Bronchial epithelial cell (primary cell): ENCODE data around the gene FAM120B. TPM values are rescaled to one million over a fixed set of nuclear protein-coding genes. Genes with fewer than 3 reads are reported as not detected.

Experiments
- DNase-seq: peaks from one replicate; pipeline ENCODE4 v3.0.0-alpha.2; 2010; ENCODE audit warnings: low read depth
- FAIRE-seq: peaks from 2 replicates; lab custom pipeline; 2011; peaks lifted over from hg19 to GRCh38; lab: Jason Lieb, UNC
- H3K27me3 ChIP-seq: 2 replicates; pipeline ENCODE4 v1.5.1; 2011; ENCODE audit warnings: low read length; ENCODE audit not compliant: control insufficient read depth, insufficient read depth
- H3K36me3 ChIP-seq: 2 replicates; pipeline ENCODE4 v1.5.1; 2011; ENCODE audit warnings: low read length; ENCODE audit not compliant: control insufficient read depth, insufficient read depth
- H3K4me3 ChIP-seq: 2 replicates; pipeline ENCODE4 v1.5.1; 2011; ENCODE audit warnings: mild to moderate bottlenecking, low read depth, low read length, control low read depth
- total RNA-seq: library from RNA; depleted of rRNA; stranded (reverse); fragments of >200 nt; gene quantifications from 2 replicates; pipeline ENCODE4 v1.2.1, GENCODE V29; 2014
- TF ChIP-seq, protein P1 (sequence below): IDR thresholded peaks from 2 replicates; pipeline ENCODE4 v1.5.1; 2011; ENCODE audit warnings: mild to moderate bottlenecking, moderate library complexity, low read length, control low read depth, inconsistent platforms; ENCODE audit not compliant: insufficient read depth, severe bottlenecking

The FAM120B gene
- total RNA-seq, 1 donor from 2014 or later = 7.1 TPM

DNA sequence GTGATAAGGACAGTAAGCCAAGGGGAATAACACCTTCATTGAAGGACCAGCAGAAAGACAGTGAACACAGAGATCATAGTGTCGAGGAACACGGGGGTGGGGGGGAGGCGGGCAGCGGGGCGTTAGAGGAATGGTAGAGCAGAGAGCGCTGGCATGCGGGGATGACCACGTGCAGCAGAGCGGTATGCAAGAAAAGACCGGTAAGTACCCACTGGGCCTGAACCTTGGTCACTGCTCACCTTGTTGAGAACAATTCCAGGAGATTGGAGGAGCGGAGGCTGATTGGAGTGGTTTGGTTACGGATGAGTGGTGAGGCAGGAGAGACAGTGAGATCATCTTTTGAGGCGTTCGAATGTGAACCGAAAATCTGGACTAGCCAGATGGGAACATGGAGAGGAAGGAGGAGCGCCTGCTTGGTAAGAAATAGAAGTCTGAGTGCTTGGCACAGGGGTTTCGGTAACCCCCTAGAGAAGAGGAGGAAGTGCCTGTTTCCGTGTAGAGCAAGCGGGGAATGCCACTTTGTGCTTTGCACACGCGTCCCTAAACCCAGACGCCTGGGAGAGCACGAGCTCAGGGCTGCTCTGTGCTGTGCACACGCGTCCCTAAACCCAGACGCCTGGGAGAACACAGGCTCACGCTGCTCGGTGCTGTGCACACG is 70.0 kb downstream of the FAM120B start:
- H3K36me3 ChIP-seq = peaks cover 3% of the 10 kb centered on the region
- DNase-seq (no peak), FAIRE-seq (no peak)
- H3K27me3 ChIP-seq = no peaks in the 10 kb centered on the region
- no peak overlapping the region for H3K4me3 ChIP-seq
- TF ChIP-seq, protein P1, sequence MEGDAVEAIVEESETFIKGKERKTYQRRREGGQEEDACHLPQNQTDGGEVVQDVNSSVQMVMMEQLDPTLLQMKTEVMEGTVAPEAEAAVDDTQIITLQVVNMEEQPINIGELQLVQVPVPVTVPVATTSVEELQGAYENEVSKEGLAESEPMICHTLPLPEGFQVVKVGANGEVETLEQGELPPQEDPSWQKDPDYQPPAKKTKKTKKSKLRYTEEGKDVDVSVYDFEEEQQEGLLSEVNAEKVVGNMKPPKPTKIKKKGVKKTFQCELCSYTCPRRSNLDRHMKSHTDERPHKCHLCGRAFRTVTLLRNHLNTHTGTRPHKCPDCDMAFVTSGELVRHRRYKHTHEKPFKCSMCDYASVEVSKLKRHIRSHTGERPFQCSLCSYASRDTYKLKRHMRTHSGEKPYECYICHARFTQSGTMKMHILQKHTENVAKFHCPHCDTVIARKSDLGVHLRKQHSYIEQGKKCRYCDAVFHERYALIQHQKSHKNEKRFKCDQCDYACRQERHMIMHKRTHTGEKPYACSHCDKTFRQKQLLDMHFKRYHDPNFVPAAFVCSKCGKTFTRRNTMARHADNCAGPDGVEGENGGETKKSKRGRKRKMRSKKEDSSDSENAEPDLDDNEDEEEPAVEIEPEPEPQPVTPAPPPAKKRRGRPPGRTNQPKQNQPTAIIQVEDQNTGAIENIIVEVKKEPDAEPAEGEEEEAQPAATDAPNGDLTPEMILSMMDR = no peak

DNA sequence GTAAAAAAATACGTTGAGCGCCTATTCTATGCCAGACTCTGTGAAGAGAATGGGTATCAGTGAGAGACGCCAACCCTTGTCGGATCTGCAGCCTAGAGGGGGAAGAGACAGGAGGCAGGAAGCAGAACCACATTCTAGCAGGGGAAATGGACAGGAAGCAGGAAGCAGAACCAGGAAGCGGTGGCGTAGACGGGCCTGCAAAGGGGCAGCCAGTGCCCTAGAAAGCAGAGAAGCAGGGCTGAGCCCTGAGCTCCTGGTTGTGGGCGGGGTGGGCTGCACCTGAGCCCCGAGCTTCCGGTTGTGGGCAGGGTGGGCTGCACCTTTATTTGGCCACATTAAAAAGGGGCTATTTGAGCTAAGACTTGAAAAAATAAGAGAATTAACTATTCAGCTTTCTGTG is 71.9 kb downstream of the FAM120B start:
- Histone ChIP-seq H3K4me3 (no peak overlapping the region), H3K36me3 (peaks cover 1% of the 10 kb centered on the region), H3K27me3 (no peaks in the 10 kb centered on the region)
- FAIRE-seq (no peak), DNase-seq (no peak)
- TF ChIP-seq, protein P1 = no peak

DNA sequence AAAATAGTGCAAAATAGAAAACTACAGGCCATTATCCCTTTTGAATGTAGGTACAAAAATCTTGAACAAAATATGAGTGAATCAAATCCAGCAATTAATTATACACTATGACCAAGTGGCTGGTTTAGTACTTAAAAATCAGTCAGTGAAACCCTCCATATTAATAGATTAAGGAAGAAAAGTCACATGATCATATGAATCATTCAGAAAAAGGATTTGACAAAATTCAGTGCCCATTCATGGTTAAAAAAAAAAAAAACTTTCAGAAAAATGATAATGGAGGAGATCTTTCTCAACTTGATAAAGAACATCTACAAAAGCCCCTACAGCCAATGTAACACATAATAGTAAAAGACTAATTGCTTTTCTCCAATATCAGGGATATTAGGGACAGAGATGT is 75.0 kb downstream of the FAM120B start:
- Histone ChIP-seq H3K36me3 (no peaks in the 10 kb centered on the region), H3K27me3 (no peaks in the 10 kb centered on the region), H3K4me3 (no peak overlapping the region)
- DNase-seq = no peak
- TF ChIP-seq, protein P1 = no peak
- FAIRE-seq = no peak

DNA sequence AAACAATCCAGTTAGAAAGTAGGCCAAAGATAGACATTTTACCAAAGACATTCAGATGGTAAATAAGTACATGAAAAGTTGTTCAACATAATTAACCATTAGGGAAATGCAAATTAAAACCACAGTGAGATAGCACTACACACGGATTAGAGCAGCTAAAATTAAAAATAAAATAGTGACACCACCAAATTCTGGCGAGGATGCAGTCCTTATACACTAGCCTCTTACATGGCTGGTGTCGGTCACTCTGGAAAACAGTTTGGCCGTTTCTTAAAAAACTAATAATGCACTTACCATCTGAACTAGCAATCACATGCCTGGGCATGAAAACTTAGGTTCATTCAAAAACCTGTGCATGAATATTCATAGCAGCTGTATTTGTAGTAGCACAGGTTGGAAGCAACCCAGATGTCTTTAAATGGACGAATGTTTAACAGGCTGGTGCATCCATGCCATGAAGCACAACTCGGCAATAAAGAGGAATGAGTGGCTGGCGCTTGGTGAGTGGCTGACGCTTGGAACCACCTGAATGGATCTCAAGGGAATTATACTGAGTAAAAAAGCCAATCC is 77.0 kb downstream of the FAM120B start:
- TF ChIP-seq, protein P1 = no peak
- Histone ChIP-seq H3K4me3 (no peak overlapping the region), H3K36me3 (no peaks in the 10 kb centered on the region), H3K27me3 (no peaks in the 10 kb centered on the region)
- no peak for FAIRE-seq
- peak; percentile 35 for DNase-seq

DNA sequence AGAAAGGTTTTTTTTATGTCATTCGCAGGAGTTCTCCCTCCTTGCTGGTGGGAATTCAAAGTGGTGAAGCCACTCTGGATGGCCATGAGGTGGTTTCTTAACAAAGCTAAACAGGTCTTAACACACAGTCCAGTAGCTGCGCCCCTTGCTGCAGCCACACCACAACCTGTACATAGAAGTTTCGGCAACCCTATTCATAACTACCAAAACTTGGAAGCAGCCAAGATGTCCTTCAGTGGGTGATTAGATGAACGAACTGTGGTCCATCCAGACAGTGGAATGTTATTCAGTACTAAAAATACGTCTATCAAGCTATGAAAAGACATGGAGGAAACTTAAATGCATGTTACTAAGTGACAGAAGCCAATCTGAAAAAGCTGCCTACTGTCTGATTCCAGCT is 78.9 kb downstream of the FAM120B start:
- Histone ChIP-seq H3K36me3 (peaks cover 3% of the 10 kb centered on the region), H3K27me3 (no peaks in the 10 kb centered on the region), H3K4me3 (no peak overlapping the region)
- DNase-seq (no peak), FAIRE-seq (no peak)
- TF ChIP-seq, protein P1 = no peak

DNA sequence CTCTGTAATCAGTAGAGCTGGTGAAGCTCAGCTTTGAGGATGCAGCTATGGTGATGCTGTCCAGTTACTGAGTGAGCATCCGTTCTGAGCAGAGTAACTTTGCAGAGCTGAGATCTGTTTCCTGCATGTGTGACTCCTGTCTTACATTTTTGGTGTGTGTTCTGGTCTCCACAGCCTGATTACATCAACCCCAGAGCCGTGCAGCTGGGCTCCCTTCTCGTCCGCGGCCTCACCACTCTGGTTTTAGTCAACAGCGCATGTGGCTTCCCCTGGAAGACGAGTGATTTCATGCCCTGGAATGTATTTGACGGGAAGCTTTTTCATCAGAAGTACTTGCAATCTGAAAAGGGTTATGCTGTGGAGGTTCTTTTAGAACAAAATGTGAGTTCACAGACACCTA is 81.6 kb downstream of the FAM120B start:
- Histone ChIP-seq H3K36me3 (peaks cover 10% of the 10 kb centered on the region), H3K4me3 (no peak overlapping the region), H3K27me3 (no peaks in the 10 kb centered on the region)
- TF ChIP-seq, protein P1 = no peak
- FAIRE-seq (no peak), DNase-seq (peak; percentile 23)
